ENCODE data around the gene PNKD.

Gene PNKD

DNA sequence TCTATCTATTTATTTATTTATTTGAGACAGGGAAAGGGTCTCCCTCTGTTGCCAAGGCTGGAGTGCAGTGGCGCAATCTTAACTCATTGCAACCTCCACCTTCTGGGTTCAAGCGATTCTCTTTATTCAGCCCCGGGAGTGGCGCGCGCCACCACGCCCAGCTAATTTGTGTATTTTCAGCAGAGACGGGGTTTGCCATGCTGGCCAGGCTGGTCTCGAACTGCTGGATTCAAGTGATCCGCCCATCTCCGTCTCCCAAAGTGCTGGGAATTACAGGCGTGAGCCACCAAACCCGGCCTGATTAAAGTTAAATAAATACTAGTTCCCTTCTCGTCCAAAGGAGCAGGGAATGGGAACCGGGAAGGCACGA lies 125.1 kb downstream of the PNKD start:
- DNase-seq, result no peak
- no peaks in the 10 kb centered on the region for H3K27me3 ChIP-seq (replicated peaks; ENCODE audit: control insufficient read depth, insufficient read depth, low read length, poor library complexity, severe bottlenecking)
- H3K9me3 ChIP-seq (ENCODE audit: control insufficient read depth, low read length), result no peaks in the 10 kb centered on the region
- peaks cover 32% of the 10 kb centered on the region for H3K4me1 ChIP-seq (ENCODE audit: control insufficient read depth, insufficient read depth, low read length, poor library complexity, severe bottlenecking)
- H3K36me3 ChIP-seq (ENCODE audit: control insufficient read depth, insufficient read depth, low read length), result no peaks in the 10 kb centered on the region
- peak overlapping the region; percentile 59 for H3K4me3 ChIP-seq (ENCODE audit: insufficient read depth, low read depth, low read length, poor library complexity, severe bottlenecking)
- peak overlapping the region; percentile 92 for H3K27ac ChIP-seq (ENCODE audit: insufficient read depth, low read length, poor library complexity, severe bottlenecking)

DNA sequence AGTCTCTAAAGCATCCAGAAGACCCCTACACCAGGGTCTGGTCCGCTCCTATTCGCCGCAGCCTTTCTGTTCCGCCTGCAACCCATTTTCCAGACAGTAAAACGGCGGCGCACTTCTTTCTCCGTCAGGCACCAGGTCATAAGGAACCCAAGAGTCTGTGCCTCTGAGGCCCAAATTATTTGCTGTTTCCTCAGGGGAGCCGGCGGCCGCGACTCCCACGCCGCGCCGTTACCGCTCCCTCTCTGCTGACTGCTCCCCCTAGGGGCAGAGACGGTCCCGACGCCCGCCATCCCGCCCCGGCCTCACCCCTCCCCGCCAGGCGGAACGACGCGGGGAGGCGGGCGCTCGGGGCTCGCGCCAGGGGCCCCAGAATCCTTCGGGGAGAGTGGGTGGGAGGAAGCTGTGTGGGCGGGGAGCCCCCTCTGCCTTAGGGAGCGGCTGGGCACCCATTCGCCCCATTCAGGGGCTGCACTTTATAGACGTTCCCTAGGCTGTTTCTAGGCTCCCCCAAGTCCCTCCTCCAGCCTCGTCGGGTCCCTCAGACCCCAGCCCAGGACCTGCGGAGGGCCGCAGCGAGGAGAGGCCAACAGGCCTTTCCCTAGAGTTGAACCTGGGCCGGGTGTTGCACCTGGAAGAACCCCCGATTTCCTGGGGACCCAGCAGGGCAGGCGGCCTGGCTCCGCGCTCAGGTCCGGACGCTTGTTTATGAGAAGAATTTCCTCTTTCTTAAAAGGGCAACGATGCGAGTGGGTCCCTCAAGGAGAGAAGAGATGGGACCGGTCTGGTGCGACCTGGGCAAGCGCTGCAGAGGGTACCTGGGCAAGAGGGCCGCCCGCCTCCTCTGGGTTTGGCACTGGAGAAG lies 125.7 kb downstream of the PNKD start:
- no peaks in the 10 kb centered on the region for H3K36me3 ChIP-seq (ENCODE audit: control insufficient read depth, insufficient read depth, low read length)
- peaks cover 34% of the 10 kb centered on the region for H3K4me1 ChIP-seq (ENCODE audit: control insufficient read depth, insufficient read depth, low read length, poor library complexity, severe bottlenecking)
- no peaks in the 10 kb centered on the region for H3K27me3 ChIP-seq (replicated peaks; ENCODE audit: control insufficient read depth, insufficient read depth, low read length, poor library complexity, severe bottlenecking)
- peak overlapping the region; percentile 59 for H3K4me3 ChIP-seq (ENCODE audit: insufficient read depth, low read depth, low read length, poor library complexity, severe bottlenecking)
- H3K9me3 ChIP-seq (ENCODE audit: control insufficient read depth, low read length), result no peaks in the 10 kb centered on the region
- peak; percentile 90 to 92 (median 91) for DNase-seq
- H3K27ac ChIP-seq (ENCODE audit: insufficient read depth, low read length, poor library complexity, severe bottlenecking), result peak overlapping the region; percentile 92

Measured in effector memory CD4-positive, alpha-beta T cell (primary cell).